ENCODE measurements around the gene FHOD3. TPM values are rescaled to one million over a fixed set of nuclear protein-coding genes. Genes with fewer than 3 reads are reported as not detected.

Gene FHOD3
- total RNA-seq, 8 experiments from 2014 or later = 1.2 to 36.1 (median 21.8) TPM

- in situ Hi-C loops (cut with MboI; ENCODE audit: low pct_unique_long_range_greater_than_20kb in 2 of 9, low sequenced_read_pairs in 9 of 9, unreplicated experiment in 9 of 9) = loop anchor here in 1 of 9 experiments (25.0 kb wide), 1 partner anchor 356 kb away; no protein-coding TSS in a partner anchor
- 57 to 100% (median 100%) methylated on average over 1 of the region's 1 CpG; no CpG with 5 or more reads in 3 of the 10 experiments for WGBS, 10 experiments
- Histone ChIP-seq H3K4me3 (no peak overlapping the region), H3K27ac (no peak overlapping the region), H3K4me1 (replicated peaks in 1 of 2) (no peaks in the 10 kb centered on the region)
- no peak for ATAC-seq (replicated peaks in 6 of 8)
Observed at GRCh38 chr18:36667811-36668210, 370.3 kb downstream of the FHOD3 start.

- Histone ChIP-seq H3K27ac (no peak overlapping the region), H3K4me3 (no peak overlapping the region), H3K4me1 (replicated peaks in 1 of 2) (no peaks in the 10 kb centered on the region)
- ATAC-seq (replicated peaks in 6 of 8) = no peak
- in situ Hi-C loops (cut with MboI; ENCODE audit: low pct_unique_long_range_greater_than_20kb in 2 of 9, low sequenced_read_pairs in 9 of 9, unreplicated experiment in 9 of 9) = loop anchor here in 1 of 9 experiments (25.0 kb wide), 1 partner anchor 356 kb away; no protein-coding TSS in a partner anchor
- WGBS, 10 experiments = 80 to 100% (median 92%) methylated on average over 1 of the region's 1 CpG; no CpG with 5 or more reads in 1 of the 10 experiments
Observed at GRCh38 chr18:36668349-36668748, 370.8 kb downstream of the FHOD3 start.

DNA sequence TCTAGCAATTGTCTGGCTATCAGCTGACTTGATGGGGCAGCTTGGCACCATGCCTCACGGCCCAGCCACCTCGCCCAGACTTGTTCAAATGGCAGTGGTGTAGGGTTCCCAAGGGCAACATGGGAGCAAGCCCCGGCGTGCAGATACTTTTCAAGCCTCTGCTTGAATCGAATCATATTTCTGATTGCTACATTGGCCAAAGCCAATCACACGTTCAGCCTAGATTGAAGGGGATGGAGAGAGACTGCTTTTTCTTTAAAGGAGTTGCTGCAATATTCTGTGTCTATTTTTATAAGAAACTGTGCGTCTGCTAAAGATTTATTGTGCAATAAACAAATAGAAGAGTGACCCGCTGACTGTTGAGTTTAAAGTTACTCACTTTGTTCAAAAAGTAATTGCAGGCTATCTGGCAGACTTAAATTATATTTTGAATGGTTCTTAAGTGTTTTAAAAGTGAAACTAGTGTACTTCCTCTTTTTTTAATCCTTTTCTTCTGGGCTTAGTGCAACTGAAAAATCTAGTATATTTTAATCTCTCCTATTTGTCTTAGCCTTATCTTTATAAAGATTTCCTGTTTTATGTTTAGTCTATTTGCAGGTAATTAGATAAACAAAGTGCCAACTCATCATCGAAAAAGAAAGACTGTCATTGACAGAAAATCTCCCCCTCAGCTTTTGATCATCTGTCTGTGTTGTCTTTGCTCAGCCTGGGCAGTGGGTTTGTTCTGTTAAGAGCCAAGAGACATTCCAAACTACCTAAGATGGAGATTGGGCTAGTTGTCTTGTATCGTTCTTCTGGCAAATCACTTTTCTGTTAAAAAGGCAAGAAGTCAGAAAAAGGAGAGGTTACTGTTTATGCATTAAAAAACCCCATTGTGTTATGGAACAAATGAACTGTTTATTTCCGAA, 375.2 kb downstream of the FHOD3 start:
- peak in 4 of 8 experiments; percentile 31 to 94 (median 52) for ATAC-seq (replicated peaks in 6 of 8)
- H3K4me1 ChIP-seq (replicated peaks in 1 of 2) = no peaks in the 10 kb centered on the region
- 13 to 94% (median 75%) methylated on average over 1 to 11 of the region's 11 CpGs for WGBS, 10 experiments
- no peak overlapping the region for H3K4me3 ChIP-seq
- in situ Hi-C loops (cut with MboI; ENCODE audit: low pct_unique_long_range_greater_than_20kb in 2 of 9, low sequenced_read_pairs in 9 of 9, unreplicated experiment in 9 of 9) = loop anchor here in 1 of 9 experiments (25.0 kb wide), 1 partner anchor 360 kb away; no protein-coding TSS in a partner anchor
- H3K27ac ChIP-seq = no peak overlapping the region

- no peak overlapping the region for H3K27ac ChIP-seq
- in situ Hi-C loops (cut with MboI; ENCODE audit: low pct_unique_long_range_greater_than_20kb in 2 of 9, low sequenced_read_pairs in 9 of 9, unreplicated experiment in 9 of 9) = loop anchor here in 1 of 9 experiments (25.0 kb wide), 1 partner anchor 361 kb away; no protein-coding TSS in a partner anchor
- H3K4me1 ChIP-seq (replicated peaks in 1 of 2) = no peaks in the 10 kb centered on the region
- 60 to 100% (median 71%) methylated on average over 1 to 2 of the region's 3 CpGs; no CpG with 5 or more reads in 3 of the 10 experiments for WGBS, 10 experiments
- H3K4me3 ChIP-seq = no peak overlapping the region
- no peak for ATAC-seq (replicated peaks in 6 of 8)
Observed at GRCh38 chr18:36673452-36673851, 375.9 kb downstream of the FHOD3 start.

DNA sequence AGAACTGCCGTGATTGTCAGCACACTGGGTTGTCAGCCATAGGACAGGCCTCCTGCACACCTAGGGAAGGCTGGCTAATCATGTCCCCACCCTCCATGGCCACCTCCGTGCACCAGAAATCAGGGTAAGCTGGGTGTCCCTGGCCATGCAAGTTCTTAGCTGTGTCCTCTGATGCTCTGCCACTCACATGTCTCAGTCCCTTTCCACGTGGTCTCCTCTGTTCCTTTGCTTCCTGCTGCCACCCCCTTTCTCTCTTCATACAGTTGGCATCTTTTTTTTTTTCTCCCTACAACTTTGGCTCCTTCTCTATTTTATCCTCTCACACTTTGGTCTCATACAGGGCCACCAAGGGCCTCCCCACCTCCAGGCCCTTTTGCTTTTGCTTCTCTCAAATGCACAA, 377.6 kb downstream of the FHOD3 start:
- in situ Hi-C loops (cut with MboI; ENCODE audit: low pct_unique_long_range_greater_than_20kb in 2 of 9, low sequenced_read_pairs in 9 of 9, unreplicated experiment in 9 of 9) = no loop called here
- H3K4me3 ChIP-seq = no peak overlapping the region
- no peak for ATAC-seq (replicated peaks in 6 of 8)
- H3K4me1 ChIP-seq (replicated peaks in 1 of 2) = no peaks in the 10 kb centered on the region
- 60 to 100% (median 94%) methylated on average over 1 to 3 of the region's 3 CpGs; no CpG with 5 or more reads in 3 of the 10 experiments for WGBS, 10 experiments
- no peak overlapping the region for H3K27ac ChIP-seq

GRCh38 chr18:36675542-36675941, 378.0 kb downstream of the FHOD3 start:
- no peaks in the 10 kb centered on the region for H3K4me1 ChIP-seq (replicated peaks in 1 of 2)
- 20 to 100% (median 67%) methylated on average over 1 to 2 of the region's 2 CpGs; no CpG with 5 or more reads in 1 of the 10 experiments for WGBS, 10 experiments
- in situ Hi-C loops (cut with MboI; ENCODE audit: low pct_unique_long_range_greater_than_20kb in 2 of 9, low sequenced_read_pairs in 9 of 9, unreplicated experiment in 9 of 9) = no loop called here
- H3K27ac ChIP-seq = no peak overlapping the region
- ATAC-seq (replicated peaks in 6 of 8) = peak in 1 of 8 experiments; percentile 50
- H3K4me3 ChIP-seq = no peak overlapping the region

DNA sequence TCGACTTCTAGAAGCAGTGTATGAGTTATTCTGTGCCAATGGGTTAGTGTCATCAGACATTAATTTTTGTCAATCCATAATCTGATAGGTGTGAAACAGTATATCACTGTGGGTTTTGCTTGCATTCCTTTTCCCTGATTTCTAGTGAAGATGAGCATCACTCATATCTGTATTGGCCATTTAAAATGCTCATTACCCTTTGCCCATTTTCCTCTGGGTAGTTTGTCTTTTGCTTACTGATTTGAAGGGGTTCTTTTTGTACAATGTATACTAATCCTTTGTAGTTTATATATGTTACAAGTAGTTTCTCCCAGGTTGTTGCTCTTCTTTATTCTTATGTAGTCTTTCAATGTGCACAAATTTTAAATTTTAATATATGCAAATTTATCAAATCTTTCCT, 379.1 kb downstream of the FHOD3 start:
- 0 to 40% (median 14%) methylated on average over 1 of the region's 1 CpG; no CpG with 5 or more reads in 3 of the 10 experiments for WGBS, 10 experiments
- Histone ChIP-seq H3K4me1 (replicated peaks in 1 of 2) (no peaks in the 10 kb centered on the region), H3K27ac (no peak overlapping the region), H3K4me3 (no peak overlapping the region)
- ATAC-seq (replicated peaks in 6 of 8) = no peak
- in situ Hi-C loops (cut with MboI; ENCODE audit: low pct_unique_long_range_greater_than_20kb in 2 of 9, low sequenced_read_pairs in 9 of 9, unreplicated experiment in 9 of 9) = no loop called here

DNA sequence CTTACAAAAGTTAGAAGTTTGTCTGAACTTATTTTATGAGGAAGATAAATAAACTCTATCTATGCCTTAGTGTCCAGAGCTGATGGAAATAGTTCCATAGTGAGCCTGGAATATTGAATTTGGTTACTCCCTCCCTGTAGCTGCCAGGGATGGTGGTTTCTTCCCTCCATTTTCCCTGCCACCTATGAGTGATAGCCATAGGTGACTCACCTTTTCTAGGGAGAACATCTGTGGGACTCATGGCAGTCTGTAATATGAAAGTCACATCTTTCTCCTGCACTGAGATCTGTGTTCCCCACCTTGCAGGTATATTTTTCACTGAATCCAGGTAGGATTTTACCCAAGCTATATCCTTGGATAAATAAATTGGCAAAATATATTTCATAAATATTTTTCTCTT, 382.5 kb downstream of the FHOD3 start:
- Histone ChIP-seq H3K4me1 (replicated peaks in 1 of 2) (no peaks in the 10 kb centered on the region), H3K4me3 (no peak overlapping the region), H3K27ac (no peak overlapping the region)
- in situ Hi-C loops (cut with MboI; ENCODE audit: low pct_unique_long_range_greater_than_20kb in 2 of 9, low sequenced_read_pairs in 9 of 9, unreplicated experiment in 9 of 9) = no loop called here
- no peak for ATAC-seq (replicated peaks in 6 of 8)

- 61 to 100% (median 92%) methylated on average over 1 to 2 of the region's 2 CpGs for WGBS, 10 experiments
- ATAC-seq (replicated peaks in 6 of 8) = no peak
- Histone ChIP-seq H3K4me3 (no peak overlapping the region), H3K27ac (no peak overlapping the region), H3K4me1 (replicated peaks in 1 of 2) (no peaks in the 10 kb centered on the region)
- in situ Hi-C loops (cut with MboI; ENCODE audit: low pct_unique_long_range_greater_than_20kb in 2 of 9, low sequenced_read_pairs in 9 of 9, unreplicated experiment in 9 of 9) = no loop called here
Observed at GRCh38 chr18:36685580-36685979, 388.1 kb downstream of the FHOD3 start.

DNA sequence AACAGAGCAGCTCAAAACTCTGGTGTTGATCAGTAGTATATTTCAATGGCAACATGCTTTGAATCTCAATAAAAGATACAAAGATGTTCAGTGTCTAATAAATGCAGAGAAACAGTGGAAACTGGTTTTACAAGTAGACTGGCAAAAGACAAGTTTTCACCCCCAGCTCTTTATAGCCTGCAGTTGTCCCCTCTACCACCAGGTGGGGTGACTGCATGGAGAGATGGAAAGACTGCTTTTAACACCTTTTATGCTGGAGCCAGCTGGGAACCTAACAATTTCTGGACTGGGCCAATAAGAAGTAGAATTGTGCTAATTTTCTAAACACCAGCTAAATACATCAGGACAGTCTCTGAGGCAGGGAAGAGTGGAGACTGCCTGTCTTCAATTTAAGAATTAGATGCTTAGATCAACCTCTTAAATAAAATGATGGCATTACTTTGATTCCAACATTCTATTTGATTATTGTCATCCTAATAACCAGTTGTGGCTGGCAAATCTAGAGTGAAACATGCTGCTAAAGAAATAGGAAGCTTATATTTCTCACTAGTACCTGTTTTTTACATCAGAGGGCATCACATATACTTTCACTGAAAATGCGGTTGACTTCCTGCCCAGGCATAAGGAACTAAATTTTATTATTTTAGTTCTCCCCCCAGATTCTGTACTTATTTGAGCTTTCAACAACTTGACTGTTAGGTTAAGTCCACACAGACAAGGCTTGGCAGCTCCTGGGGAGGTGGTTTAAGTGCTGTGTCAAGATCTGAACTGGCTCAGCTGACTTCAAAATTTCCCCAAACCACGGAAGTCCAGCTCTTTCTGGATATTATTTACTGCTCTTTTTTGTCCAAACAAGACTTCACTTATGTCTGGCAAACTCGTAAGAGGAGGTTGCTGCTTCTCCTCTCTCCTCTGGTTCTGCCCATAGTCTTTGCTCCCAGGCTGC, 390.8 kb downstream of the FHOD3 start:
- WGBS, 10 experiments = 40 to 100% (median 86%) methylated on average over 1 to 3 of the region's 3 CpGs; no CpG with 5 or more reads in 1 of the 10 experiments

GRCh38 chr18:36692371-36692770, 394.9 kb downstream of the FHOD3 start:
- 7 to 100% (median 66%) methylated on average over 1 to 2 of the region's 2 CpGs; no CpG with 5 or more reads in 2 of the 10 experiments for WGBS, 10 experiments
- Histone ChIP-seq H3K4me3 (no peak overlapping the region), H3K27ac (no peak overlapping the region), H3K4me1 (replicated peaks in 1 of 2) (no peaks in the 10 kb centered on the region)
- peak in 3 of 8 experiments; percentile 23 to 50 (median 36) for ATAC-seq (replicated peaks in 6 of 8)
- in situ Hi-C loops (cut with MboI; ENCODE audit: low pct_unique_long_range_greater_than_20kb in 2 of 9, low sequenced_read_pairs in 9 of 9, unreplicated experiment in 9 of 9) = loop anchor here in 1 of 9 experiments (10.0 kb wide), 1 partner anchor 52 kb away; no protein-coding TSS in a partner anchor

More for the DNA sequence above, 390.8 kb downstream of the FHOD3 start:
- in situ Hi-C loops (cut with MboI; ENCODE audit: low pct_unique_long_range_greater_than_20kb in 2 of 9, low sequenced_read_pairs in 9 of 9, unreplicated experiment in 9 of 9) = no loop called here
- Histone ChIP-seq H3K4me3 (no peak overlapping the region), H3K27ac (no peak overlapping the region), H3K4me1 (replicated peaks in 1 of 2) (no peaks in the 10 kb centered on the region)
- peak in 4 of 8 experiments; percentile 33 to 60 (median 40) for ATAC-seq (replicated peaks in 6 of 8)

DNA sequence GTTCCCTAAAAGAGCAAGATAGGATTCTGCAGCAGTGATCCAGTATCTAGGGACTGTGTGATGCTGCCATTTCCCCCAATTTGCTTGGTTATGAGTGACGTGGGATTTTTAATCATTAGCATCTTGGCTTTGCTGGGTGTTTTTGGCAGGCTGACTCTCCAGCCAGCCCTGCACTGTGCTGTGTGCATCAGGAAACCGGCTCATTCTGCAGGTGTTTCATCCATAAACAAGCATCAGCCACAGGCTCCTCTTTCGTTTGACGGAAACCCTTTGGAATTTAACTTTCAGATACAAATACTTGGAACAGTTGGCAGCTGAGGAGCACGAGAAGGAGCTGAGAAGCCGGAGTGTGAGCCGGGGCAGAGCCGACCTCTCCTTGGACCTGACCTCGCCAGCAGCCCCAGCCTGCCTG, 395.4 kb downstream of the FHOD3 start:
- 6 to 100% (median 90%) methylated on average over 2 to 9 of the region's 9 CpGs; no CpG with 5 or more reads in 1 of the 10 experiments for WGBS, 10 experiments
- in situ Hi-C loops (cut with MboI; ENCODE audit: low pct_unique_long_range_greater_than_20kb in 2 of 9, low sequenced_read_pairs in 9 of 9, unreplicated experiment in 9 of 9) = loop anchor here in 1 of 9 experiments (10.0 kb wide), 1 partner anchor 52 kb away; no protein-coding TSS in a partner anchor
- Histone ChIP-seq H3K4me1 (replicated peaks in 1 of 2) (no peaks in the 10 kb centered on the region), H3K4me3 (no peak overlapping the region), H3K27ac (no peak overlapping the region)
- peak in 2 of 8 experiments; percentile 7 to 9 for ATAC-seq (replicated peaks in 6 of 8)
